ENCODE data around the gene CHMP6.

- TF ChIP-seq POLR2A (IDR thresholded peaks at IDR 0.05) (no peak), POLR2AphosphoS5 (IDR thresholded peaks at IDR 0.05) (no peak)
Observed at GRCh38 chr17:81025741-81026129, 34.1 kb downstream of the CHMP6 start.

All from suprapubic skin (tissue), 4 donors.